Measurements from ENCODE around the gene DEGS1. TPM values are rescaled to one million over a fixed set of nuclear protein-coding genes. Genes with fewer than 3 reads are reported as not detected.

DEGS1 gene
- total RNA-seq, 1 experiment from 2014 or later, result 71.3 TPM

DNA sequence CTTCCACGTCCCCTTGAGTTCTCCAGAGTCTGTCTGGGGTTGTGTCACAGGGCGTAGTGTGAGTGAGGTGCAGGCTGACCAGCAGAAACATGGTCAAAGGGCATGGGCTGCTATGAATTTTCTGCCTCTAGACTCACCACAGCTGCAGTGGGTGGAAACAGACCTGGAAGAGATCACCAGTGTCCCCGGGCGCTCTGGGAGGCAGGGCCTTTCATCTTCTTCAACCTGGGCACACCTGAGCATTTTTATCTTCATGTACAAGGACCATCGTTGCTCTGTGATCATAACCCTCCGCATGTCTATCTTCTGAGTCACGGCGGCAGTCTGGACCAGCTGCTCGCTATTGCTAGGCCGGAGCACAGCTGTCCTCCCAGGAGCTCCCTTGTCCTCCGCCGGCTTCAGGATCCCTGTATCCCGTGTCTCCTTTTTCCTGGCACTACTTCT, 29.6 kb downstream of the DEGS1 start:
- no peak overlapping the region for H3K27ac ChIP-seq (ENCODE audit: low read length)
- TF ChIP-seq, protein P1, sequence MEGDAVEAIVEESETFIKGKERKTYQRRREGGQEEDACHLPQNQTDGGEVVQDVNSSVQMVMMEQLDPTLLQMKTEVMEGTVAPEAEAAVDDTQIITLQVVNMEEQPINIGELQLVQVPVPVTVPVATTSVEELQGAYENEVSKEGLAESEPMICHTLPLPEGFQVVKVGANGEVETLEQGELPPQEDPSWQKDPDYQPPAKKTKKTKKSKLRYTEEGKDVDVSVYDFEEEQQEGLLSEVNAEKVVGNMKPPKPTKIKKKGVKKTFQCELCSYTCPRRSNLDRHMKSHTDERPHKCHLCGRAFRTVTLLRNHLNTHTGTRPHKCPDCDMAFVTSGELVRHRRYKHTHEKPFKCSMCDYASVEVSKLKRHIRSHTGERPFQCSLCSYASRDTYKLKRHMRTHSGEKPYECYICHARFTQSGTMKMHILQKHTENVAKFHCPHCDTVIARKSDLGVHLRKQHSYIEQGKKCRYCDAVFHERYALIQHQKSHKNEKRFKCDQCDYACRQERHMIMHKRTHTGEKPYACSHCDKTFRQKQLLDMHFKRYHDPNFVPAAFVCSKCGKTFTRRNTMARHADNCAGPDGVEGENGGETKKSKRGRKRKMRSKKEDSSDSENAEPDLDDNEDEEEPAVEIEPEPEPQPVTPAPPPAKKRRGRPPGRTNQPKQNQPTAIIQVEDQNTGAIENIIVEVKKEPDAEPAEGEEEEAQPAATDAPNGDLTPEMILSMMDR (conservative IDR thresholded peaks at IDR 0.05; ENCODE audit: low read depth, low read length), result no peak
- no peak for TF ChIP-seq EZH2 (IDR thresholded peaks at IDR 0.05; ENCODE audit: low read length, unreplicated experiment)
- TF ChIP-seq EZH2phosphoT487 (IDR thresholded peaks at IDR 0.05; ENCODE audit: borderline replicate concordance, low read length), result no peak
- H3K36me3 ChIP-seq (ENCODE audit: low read depth, low read length), result no peaks in the 10 kb centered on the region
- H3K9me3 ChIP-seq (ENCODE audit: low read length), result no peaks in the 10 kb centered on the region
- no TSS peak for BruUV-seq (replicated peaks)
- no peaks in the 10 kb centered on the region for H3K27me3 ChIP-seq (ENCODE audit: low read length)
- peaks cover 26% of the 10 kb centered on the region for H3K4me1 ChIP-seq (ENCODE audit: insufficient read depth, low read length)
- H3K9ac ChIP-seq (ENCODE audit: low read length), result no peak overlapping the region
- H3K9me2 ChIP-seq (replicated peaks; ENCODE audit: low read length), result no peaks in the 10 kb centered on the region
- ChIA-PET POLR2A (ENCODE audit: unreplicated experiment) (no interaction called here), CTCF (no interaction called here)
- H3K4me2 ChIP-seq (ENCODE audit: low read length), result no peak overlapping the region
- no peaks in the 10 kb centered on the region for H4K20me1 ChIP-seq (ENCODE audit: low read length)
- DNase-seq (peak; percentile 28), ATAC-seq (no peak; the same call in 1 of the 2 replicates)
- no peak overlapping the region for H3K4me3 ChIP-seq (ENCODE audit: low read length)
- H2AFZ ChIP-seq (ENCODE audit: low read length), result no peak overlapping the region
- intact Hi-C loops (cut with micrococcal nuclease), result loop anchor here (5.0 kb wide), 1 partner anchor 40 kb away; no protein-coding TSS in a partner anchor
- H3F3A ChIP-seq (ENCODE audit: low read length, unreplicated experiment), result no peaks in the 10 kb centered on the region
- H3K79me2 ChIP-seq (ENCODE audit: low read length), result no peaks in the 10 kb centered on the region

DNA sequence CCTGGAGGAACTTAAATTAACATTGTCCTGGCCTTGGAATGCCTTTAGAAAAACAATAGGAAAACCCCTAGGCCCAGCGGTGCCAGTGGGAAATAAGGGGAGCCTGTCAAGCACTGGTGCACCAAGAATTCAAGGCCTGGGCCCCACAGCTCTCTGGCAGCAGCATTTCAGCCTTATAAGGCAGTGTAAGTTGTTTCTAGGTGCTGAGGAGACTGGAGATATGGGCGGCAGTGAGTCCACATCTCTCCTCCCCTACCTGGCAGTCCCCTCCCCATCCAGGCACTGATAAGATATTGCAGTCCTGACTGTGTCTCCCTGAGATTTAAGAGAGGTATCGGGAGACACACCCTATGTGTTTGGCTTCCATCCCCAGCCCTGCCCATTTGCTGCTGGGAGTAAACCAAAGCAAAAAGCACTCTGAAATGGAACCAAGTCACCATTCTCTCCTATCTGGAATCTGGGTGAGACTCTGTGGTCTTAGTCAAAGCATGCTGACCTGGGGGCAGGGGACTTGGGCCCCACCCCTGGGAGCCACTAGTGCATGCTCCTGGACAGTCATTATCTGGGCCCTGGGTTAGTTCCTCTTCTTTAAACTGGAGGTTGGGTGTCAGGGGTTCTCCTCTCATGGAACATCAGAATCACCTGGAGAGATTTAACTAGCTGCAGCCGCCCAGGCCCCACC, 30.5 kb downstream of the DEGS1 start:
- no TSS peak for BruUV-seq (replicated peaks)
- Histone ChIP-seq H3K9ac (ENCODE audit: low read length) (no peak overlapping the region), H2AFZ (ENCODE audit: low read length) (no peak overlapping the region), H3K4me3 (ENCODE audit: low read length) (no peak overlapping the region), H3K27ac (ENCODE audit: low read length) (peak overlapping the region; percentile 23; the same call in 1 of the 2 replicates), H3K9me2 (replicated peaks; ENCODE audit: low read length) (no peaks in the 10 kb centered on the region), H4K20me1 (ENCODE audit: low read length) (no peaks in the 10 kb centered on the region), H3F3A (ENCODE audit: low read length, unreplicated experiment) (no peaks in the 10 kb centered on the region), H3K27me3 (ENCODE audit: low read length) (no peaks in the 10 kb centered on the region), H3K79me2 (ENCODE audit: low read length) (no peaks in the 10 kb centered on the region), H3K4me1 (ENCODE audit: insufficient read depth, low read length) (peaks cover 26% of the 10 kb centered on the region), H3K36me3 (ENCODE audit: low read depth, low read length) (no peaks in the 10 kb centered on the region), H3K9me3 (ENCODE audit: low read length) (no peaks in the 10 kb centered on the region), H3K4me2 (ENCODE audit: low read length) (no peak overlapping the region)
- CTCF ChIA-PET, result no interaction called here
- POLR2A ChIA-PET (ENCODE audit: unreplicated experiment), result no interaction called here
- intact Hi-C loops (cut with micrococcal nuclease), result loop anchor here (5.0 kb wide), 1 partner anchor 41 kb away; no protein-coding TSS in a partner anchor
- DNase-seq (peak; percentile 34), ATAC-seq (no peak; the same call in 1 of the 2 replicates)
- TF ChIP-seq EZH2 (IDR thresholded peaks at IDR 0.05; ENCODE audit: low read length, unreplicated experiment) (no peak), EZH2phosphoT487 (IDR thresholded peaks at IDR 0.05; ENCODE audit: borderline replicate concordance, low read length) (no peak)
- TF ChIP-seq, protein P1 (conservative IDR thresholded peaks at IDR 0.05; ENCODE audit: low read depth, low read length), result no peak

DNA sequence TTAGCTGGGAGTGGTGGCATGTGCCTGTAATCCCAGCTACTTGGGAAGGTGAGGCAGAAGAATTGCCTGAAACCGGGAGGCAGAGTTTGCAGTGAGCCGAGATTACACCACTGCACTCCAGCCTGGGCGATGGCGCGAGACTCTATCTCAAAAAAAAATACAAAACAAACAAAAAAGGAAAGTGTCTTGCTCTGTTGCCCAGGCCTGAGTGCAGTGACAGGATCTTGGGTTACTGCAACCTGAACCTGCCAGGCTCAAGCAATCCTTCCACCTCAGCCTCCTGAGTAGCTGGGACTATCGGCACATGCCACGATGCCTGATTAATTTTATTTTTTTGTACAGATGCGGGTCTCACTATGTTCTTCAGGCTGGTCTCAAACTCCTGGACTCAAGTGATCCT, 33.3 kb downstream of the DEGS1 start:
- Histone ChIP-seq H3K27ac (ENCODE audit: low read length) (no peak overlapping the region), H3K4me3 (ENCODE audit: low read length) (no peak overlapping the region), H3K9me3 (ENCODE audit: low read length) (no peaks in the 10 kb centered on the region), H3K9ac (ENCODE audit: low read length) (no peak overlapping the region), H4K20me1 (ENCODE audit: low read length) (no peaks in the 10 kb centered on the region), H2AFZ (ENCODE audit: low read length) (no peak overlapping the region), H3K4me2 (ENCODE audit: low read length) (no peak overlapping the region), H3K4me1 (ENCODE audit: insufficient read depth, low read length) (peaks cover 20% of the 10 kb centered on the region), H3K79me2 (ENCODE audit: low read length) (no peaks in the 10 kb centered on the region), H3K36me3 (ENCODE audit: low read depth, low read length) (no peaks in the 10 kb centered on the region), H3K9me2 (replicated peaks; ENCODE audit: low read length) (no peaks in the 10 kb centered on the region), H3F3A (ENCODE audit: low read length, unreplicated experiment) (no peaks in the 10 kb centered on the region), H3K27me3 (ENCODE audit: low read length) (no peaks in the 10 kb centered on the region)
- ATAC-seq (no peak), DNase-seq (no peak)
- ChIA-PET CTCF (no interaction called here), POLR2A (ENCODE audit: unreplicated experiment) (no interaction called here)
- intact Hi-C loops (cut with micrococcal nuclease), result no loop called here
- BruUV-seq (replicated peaks), result no TSS peak
- TF ChIP-seq EZH2 (IDR thresholded peaks at IDR 0.05; ENCODE audit: low read length, unreplicated experiment), result no peak
- TF ChIP-seq, protein P1 (conservative IDR thresholded peaks at IDR 0.05; ENCODE audit: low read depth, low read length), result no peak
- no peak for TF ChIP-seq EZH2phosphoT487 (IDR thresholded peaks at IDR 0.05; ENCODE audit: borderline replicate concordance, low read length)

All from PC-3 (cell line).